Left renal cortex interstitium (tissue), 4 donors: ENCODE results near the gene CADM3. TPM values are rescaled to one million over a fixed set of nuclear protein-coding genes. Genes with fewer than 3 reads are reported as not detected.

ENCODE experiments used
- DNase-seq, 4 donors: peaks; one replicate each; pipeline ENCODE4 v3.0.0-alpha.2; 2013; ENCODE audit warnings: low read depth in 4 of 4, low spot score in 2 of 4, missing footprints in 1 of 4
- polyA plus RNA-seq, 4 donors: library from polyadenylated mRNA; unstranded; fragments of 120-200 nt; gene quantifications; one replicate each; pipeline ENCODE4 v1.2.1, GENCODE V29; 2013; ENCODE audit not compliant: insufficient read length in 4 of 4

Gene CADM3, protein sequence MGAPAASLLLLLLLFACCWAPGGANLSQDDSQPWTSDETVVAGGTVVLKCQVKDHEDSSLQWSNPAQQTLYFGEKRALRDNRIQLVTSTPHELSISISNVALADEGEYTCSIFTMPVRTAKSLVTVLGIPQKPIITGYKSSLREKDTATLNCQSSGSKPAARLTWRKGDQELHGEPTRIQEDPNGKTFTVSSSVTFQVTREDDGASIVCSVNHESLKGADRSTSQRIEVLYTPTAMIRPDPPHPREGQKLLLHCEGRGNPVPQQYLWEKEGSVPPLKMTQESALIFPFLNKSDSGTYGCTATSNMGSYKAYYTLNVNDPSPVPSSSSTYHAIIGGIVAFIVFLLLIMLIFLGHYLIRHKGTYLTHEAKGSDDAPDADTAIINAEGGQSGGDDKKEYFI
- under 1 TPM; 0.04 to 0.57 (median 0.09) TPM for polyA plus RNA-seq

DNA sequence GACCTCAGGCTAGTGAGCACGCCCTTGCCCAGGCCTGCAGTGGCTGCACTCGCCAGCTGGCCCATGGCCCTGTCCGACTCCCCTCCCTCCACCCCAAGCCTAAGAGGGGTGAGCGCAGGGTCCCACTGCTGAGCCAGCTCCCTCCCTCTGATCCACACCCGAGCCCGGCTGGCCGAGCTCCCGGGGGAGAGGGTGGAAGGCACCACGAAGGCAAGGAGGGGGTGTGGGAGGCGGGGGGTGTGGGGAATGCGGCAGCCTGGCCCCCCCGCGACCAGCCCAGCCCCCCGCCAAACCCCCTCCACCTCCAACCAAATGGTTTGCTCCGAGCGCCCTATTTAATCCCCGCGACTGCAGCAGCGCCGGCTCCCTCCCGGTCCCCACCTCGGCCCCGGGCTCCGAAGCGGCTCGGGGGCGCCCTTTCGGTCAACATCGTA lies at the start of gene CADM3:
Gene CADM3 (plus strand): TSS at position 362 of the 434 bp plus-strand sequence. CDS start 151 bp downstream, outside the sequence.
- no peak for DNase-seq

DNA sequence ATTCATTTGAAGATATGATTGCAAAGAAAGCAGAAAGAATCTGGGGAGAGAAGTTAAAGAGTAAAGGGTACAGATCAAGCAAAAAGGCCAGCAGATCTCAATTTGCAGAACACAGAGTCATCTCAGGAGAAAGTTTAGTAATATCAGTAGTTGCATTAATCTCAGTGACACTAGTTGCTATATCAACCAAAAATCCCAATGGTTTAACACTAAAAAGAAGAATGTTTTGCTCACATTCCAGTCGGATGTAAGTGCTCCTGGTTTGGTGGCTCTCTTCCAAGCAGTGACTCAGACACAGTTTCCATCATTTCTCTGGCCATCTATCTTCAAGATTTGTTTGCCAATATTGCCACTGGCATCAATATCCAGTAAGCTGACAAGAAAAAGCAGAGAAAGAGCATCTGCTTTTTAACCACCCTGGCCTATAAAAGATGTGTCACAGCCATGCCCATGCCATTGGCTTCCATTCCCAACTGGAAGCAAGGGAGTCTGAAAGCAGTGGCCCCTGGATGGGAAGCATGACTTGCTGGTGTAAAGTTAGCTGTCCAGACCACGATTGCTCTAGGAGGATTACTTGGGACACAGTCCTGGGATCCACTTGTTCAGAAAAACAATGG lies 49.3 kb upstream of the CADM3 start:
- DNase-seq, result no peak

DNA sequence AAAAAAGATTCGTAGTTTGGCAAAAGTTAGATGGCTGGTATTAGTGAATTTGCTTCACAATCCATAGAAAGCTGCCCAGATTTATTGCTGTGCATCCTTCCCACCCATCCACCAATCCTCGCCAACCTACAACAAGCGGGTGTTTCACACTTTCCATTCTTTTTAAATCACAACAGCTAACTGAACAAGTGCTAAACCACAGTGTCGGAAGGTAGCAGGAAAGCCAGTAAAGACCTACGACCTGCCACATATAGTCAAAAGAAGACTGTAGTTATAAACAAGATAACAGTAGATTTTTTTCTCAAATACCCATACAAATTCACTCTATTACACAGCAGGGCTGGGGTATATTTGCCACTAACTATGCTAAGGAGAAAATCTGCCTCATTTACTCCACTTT lies 47.8 kb upstream of the CADM3 start:
- DNase-seq, result no peak

DNA sequence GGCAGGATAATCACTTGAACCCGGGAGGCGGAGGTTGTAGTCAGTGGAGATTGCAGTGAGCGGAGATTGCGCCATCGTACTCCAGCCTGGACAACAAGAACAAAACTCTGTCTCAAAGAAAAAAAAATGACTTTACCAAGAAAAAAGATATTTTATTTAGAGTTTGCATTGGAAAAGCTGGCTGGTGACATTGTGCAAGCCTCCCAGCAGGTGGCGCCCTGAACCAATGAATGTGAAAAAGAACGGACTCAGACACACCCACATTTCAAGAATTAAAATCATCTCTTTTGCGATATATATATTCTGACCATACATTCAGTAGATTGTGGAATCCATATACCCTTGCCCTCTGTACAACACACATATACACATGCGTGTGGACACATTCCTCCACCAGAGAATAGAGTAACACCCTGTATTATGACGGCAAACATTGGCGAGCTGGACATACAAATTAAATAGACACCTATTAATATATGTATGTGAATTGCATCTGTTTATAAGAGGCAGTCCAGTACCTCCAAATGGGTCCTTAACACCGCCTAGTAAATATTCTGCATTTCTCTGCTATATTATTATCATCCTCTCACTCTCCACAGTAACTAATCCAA lies 39.0 kb upstream of the CADM3 start:
- DNase-seq, result peak in 1 of 4 donors; percentile 17

DNA sequence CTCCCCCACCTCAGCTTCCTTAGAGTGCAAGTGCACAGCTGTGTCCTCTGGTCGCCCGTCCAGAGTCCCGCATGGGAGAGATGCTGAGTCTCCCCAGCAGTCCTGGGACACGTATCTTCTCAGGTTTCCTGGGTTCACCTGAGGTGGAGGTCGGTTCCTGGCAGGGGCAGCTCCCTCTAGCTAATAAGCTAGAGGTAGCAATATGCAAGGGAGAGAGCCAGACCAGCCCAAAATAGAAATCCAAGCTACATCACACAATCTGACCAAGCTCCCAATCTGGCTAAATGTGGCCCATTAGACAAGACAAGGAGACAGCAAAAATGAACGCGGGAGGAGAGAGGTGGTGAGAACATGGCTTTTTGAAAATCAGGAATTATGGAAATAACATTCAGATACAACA lies 30.9 kb upstream of the CADM3 start:
- no peak for DNase-seq

DNA sequence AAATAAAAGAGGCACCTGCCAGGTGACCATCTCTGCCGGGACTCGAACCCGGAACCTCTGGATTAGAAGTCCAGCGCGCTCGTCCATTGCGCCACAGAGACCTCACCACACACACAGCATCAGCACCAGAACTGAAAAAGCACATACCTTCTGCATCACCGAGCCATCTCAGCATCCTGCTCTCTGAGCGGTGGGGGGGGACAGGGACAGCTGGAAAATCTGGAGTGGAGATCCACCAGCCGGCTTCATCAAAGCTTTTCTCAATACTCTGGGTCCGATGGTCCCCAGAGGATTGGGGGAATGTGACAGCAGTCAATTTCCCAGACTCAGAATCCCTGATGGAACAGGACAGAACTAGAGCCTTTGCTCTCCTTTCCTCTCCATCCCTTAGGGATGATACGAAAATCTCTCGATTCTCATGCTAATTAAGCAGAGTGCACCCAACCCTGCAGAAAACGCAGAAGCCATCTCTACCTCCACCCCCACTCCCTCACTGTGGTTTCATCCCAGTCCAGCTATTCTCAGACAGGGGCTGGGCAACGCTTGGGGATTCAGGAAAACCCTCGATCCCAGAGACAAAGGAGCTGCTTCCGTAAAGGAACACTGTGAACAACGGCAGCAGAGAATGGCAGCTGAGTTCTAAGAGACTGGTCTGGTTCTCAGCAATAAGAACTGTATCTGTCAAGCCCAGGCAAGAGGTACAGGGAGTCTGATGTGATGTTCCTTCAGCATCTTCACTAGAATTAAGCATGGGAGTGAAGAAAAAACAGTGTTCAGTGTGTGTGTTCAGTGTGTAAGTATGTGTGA lies 29.6 kb upstream of the CADM3 start:
- no peak for DNase-seq

DNA sequence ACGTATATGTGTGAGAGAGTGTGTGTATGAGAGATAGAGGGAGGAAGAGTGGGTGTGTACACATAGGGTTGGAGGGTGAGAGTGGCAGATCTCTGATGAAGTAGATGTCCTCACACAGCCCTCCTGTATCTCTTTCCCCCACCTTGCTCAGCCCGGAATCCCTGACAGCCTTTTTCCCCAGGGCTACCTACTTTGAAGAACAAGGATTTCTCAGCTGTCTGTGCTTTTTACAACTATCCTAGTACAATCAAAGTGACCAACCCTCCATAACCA lies 29.1 kb upstream of the CADM3 start:
- DNase-seq, result no peak

DNA sequence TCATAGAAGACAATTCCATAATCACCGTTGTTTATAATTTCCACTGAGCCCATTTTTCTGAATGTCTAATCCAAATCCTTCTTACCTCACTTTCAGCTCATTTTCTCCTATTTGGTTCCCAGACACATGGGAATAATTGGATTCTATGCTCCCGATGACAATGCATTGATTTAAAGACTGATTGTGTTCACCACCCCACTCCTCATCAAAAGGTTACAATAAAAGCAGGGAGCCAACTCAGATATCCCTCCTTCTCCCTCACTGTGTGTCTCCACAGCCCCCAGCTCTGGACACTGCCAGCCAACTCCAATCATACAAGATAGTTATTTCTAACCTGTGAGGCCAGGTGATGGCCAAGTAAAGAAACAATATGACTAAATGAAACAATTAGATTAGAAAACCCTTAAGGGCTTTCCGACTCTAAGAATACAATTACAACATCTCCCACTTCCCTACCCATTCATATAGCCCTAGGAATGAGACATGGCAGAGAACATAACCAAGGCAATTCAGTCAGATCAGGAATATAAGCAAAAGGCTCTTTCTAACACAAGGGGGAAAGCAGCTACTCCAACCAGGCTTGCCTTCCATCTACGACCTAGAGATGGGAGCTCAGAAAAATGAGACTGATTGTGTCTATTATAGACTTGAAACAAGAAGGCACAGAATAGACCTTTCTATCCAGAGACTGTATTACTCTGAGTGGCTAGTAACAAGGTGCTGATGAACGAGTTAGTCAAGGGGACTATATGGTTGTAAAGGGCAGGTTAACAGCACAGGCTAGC lies 28.5 kb upstream of the CADM3 start:
- DNase-seq, result no peak

DNA sequence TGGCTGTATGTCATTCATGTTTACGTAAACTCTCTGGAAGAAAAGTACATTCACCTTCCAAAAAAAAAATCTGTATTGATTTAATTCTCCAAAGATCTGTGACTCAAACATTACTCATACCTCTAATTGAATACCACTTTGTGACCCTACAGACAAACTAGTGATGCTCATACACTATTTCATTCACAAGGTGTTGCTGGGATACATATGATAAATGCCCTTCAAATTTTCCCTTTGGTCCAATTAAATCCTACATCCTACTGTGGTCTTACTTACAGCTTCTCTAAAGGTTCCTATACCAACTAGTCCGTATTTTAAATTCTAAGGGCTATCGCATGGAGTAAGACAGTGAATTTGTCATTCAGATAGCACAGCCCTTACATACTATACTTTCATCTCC lies 26.8 kb upstream of the CADM3 start:
- DNase-seq, result no peak

DNA sequence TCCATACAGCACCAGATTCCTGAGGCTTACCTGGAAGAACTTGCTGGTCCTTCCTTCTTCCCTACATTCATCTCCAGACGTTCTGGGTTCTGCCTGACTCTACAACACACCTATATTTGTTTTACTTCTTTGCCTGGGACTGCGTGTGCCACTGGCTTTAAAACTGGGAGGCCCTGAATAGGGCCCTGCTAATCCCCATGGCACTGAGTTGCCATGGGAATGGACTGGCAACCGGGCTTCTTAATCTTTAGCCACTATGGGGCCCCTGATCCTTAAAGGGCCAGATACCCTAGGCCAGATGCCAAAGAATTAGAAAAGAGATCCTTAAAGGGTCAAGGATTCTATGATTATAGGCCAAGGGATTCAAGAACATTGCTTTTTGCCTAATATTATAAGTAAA lies 24.4 kb upstream of the CADM3 start:
- no peak for DNase-seq

DNA sequence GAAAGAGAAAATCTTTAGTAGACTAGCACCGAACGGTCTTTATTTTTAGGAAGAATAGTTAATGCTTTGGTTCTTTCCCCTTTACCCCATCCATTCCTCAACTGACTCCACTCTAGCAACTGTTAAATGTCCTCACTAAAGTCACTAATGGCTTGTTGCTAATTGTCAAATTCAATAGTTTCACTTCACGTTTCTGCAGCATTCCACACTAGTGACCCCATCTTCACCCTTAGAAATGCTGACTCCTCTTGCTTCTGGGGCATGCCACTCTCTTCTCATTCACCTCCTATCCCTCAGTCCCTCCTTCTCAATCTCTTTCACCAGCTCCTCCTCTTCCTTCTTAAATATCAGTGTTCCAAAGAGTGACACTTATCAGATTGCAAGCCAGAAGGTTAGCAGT lies 19.4 kb upstream of the CADM3 start:
- DNase-seq, result no peak

DNA sequence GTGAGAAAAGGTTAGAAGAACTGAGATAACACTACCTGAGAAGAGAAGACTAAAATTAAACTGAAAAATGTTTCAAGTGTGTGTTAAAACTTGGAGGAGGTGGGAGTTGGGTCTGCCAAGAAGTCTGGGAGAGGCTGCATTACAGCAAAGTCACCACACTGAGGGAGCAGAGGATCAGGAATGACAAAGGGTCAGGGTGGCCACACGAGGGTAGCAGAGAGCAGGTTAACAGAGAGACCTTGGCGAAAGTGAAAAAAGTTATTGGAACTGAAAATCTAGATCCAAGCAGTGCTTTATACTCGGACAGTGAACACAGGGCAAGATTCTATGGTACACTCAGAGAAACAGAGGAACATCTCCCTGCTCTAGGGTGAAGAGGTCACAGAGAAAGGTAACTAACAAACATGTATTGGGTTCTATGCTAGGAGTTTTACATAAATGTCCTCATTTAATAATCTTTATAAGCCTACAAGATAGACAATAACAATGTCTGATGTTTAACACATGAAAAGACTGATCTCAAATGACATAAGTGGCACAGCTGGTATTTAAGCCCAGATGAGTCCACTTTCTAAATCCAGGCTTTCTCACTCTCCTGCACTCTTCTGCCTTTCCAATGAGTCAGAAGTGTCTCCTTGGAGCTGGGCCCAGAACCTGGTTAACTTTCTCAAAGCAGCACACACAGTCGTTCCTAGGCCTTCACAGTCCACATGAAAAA lies 10.3 kb upstream of the CADM3 start:
- peak in 3 of 4 donors; percentile 23 to 48 (median 32) for DNase-seq

DNA sequence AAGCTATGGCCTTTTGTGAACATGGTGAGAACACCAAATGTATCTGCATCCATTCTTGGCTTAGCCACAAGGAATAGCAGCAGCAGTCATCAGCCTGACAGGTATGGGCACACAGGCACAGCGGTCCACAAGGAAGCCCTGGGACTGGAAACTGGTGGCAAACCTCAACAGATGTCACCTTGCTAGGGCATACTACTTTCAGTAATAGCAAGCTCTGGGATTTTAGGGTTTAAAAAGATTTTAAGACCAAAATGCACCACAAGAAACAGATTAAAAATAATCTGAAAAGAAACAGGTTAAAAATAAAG lies 9.7 kb upstream of the CADM3 start:
- no peak for DNase-seq

DNA sequence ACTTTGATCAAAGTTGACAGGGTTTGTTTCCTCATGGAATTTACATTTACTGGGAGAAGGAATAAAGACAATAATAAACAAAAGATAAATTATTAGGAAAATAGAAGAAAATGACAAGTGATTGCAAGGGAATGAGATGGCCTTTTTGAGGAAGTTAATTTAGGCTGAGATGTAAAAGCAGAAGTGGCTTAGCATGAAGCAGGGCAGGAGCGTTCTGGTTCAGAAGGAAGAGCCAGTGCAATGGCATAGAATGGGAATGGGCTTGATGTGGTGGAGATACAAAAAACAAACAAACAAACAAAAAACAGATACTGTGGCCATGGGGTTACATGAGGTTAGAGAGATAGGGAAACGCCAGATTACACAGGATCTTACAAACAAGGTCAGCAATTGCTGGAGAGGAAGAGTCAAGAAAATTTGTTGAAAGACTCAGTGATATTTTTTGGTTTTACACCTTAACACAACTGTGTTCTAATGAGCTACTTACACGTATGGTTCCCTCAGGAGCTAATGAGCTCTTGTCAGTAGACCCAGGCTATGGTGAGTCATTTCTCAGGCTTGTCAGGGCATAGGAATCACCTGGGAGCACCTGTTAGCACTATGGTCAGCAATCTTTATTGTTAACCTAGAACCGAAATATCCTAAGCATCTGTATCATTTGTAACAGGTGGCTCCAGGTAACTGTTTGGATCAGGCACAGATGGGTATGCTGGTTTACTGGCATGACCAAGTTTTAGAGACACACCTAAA lies 8.7 kb upstream of the CADM3 start:
- no peak for DNase-seq

DNA sequence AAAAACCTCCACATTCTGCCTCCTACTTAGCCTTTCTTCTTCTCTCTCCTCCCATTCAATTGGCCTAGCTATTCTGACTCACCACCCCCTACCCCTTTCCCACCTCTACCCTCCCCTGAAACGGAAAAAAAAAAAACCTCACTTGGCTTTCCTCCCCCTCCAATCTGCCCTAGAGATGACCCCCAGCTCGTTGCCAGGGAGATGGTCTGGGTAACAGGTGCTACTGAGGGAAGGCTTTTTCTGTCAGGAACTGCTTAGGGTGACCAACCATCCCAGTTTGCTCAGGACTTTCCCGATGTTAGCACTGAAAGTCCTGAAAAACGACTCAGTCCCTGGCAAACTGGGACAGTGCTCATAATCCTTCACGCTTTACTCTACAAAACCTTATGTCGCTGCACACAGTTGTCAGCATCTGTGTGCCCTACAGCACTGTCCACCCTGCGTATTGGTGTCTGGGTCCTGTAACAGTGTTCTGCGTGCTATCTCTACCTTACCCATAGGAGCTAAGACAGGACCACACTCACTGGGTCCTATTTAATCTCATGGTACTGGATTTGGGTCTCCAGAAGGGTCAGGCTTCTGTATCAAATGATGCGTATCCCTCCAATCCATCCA lies 7.7 kb upstream of the CADM3 start:
- DNase-seq, result no peak

DNA sequence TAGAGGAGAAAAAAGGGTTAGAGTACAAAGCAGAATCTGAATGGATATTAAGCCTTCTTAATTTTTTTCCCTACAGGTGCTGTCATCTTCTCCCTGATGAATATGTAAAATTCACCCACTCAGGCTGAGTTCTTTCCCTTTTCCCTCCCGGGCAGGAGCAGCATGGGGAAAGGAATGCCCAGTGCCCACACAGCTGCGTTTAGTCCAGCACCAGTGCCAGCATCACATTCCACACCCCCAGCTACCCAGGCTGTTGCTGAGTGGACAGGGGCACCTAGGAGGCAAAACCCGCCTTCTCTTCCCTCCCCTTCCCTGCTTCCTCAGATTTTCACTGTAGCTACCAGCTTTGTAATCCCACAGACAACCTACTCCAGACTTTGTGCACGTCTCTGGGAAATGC lies 3.4 kb upstream of the CADM3 start:
- DNase-seq, result no peak

DNA sequence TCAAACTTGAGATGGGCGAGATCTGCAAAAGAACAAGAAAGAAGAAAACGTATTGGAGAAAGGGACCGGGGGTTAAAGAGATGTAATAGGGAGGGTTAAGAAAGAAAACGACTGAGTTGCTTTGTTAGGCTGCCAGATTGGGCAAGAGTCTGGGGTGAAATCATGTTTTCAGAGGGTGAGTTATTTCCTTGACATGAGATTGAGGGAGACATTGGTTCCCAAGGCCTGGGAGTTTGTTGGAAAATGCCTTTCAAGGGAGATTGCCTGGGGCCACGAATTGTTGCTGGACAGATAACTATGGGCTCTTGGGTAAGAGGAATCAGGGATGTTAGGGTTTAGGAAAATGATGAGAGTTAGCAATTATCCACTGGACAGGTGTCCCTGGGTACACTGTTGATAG lies 776 bp upstream of the CADM3 start:
- no peak for DNase-seq

DNA sequence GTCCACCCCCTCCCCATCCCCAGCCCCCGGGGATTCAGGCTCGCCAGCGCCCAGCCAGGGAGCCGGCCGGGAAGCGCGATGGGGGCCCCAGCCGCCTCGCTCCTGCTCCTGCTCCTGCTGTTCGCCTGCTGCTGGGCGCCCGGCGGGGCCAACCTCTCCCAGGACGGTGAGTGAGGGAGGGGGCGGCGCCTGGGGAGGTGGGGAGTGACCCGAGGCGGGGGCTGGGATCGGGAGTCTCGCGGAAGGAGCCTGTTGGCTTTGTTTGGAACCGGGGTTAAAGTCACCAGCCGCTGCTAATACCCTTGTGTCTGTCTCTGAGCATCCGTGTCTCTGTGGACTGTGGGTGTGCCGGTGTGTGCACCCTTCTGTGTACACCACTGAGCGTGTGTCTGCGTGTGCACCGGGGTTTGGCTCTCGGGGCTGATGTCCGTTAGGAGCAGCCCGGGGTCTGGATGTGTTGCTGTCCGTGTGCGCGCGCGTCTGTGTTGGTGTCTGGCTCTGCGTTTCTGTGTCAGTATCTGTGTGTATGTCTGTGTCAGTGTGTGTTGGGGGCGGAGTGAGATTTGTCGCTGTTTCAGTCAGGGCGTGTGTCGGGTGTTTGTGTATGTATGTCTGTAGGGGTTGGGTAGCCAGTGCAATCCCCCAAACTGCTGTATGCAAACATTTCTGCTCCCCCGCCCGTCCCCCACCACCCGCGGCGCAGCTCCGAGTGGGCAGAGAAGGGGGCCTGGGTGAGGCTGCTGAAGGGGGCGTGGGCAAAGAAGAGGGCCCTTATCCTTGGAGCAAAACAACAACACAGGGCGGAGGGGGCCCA lies 480 bp downstream of the CADM3 start:
- DNase-seq, result no peak
